NCI-H345 treated with DMSO at 0.1 percent for 48 hours (cell line): ENCODE data around the gene ZNF423.
"Not testable (repeated sequence)": the region's sequence is repeated elsewhere in the genome, so short reads cannot be mapped to it uniquely, and the experiment has no call there.

Experiments used
- DNase-seq: peaks from one replicate; lab custom pipeline; 2025; ENCODE audit not compliant: unreplicated experiment; lab: John Stamatoyannopoulos, UW

ZNF423 gene

GRCh38 chr16:49855822-49856671, at the start of gene ZNF423:
TSS of gene ZNF423 (minus strand) at chr16:49856112. CDS start at chr16:49855774, 338 bp downstream.
- no peak for DNase-seq

DNA sequence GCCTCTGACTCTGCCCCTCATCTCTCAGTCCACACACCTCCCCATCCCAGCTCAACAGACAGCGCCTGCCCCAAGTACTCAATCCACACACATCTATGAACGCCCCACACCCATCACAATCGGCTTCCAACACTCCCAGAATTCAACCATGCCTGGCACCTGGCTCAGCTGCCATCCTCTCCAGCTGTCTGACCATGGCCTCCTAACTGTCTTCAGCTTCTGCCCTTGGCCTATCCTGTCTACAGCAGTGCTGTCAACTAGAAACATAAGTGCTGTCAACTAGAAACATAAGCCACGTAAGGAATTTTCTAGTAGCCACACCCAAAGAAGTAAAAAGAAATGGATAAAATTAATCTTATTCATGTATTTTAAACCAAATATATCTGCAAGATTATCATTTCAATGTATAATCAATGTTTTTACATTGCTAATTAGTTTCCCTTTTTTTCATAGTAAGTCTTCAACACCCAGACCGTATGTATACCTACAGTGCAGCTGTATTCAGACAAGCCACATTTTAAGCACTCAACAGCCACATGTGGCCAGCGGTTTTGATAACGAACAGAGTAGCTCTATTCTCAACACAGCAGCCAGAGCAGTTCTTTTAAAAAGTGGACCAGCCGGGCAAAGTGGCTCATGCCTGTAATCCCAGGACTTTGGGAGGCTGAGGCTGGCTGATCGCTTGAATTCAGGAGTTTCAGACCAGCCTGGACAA, 48.6 kb upstream of the ZNF423 start:
- no peak for DNase-seq

GRCh38 chr16:49902908-49903307, 47.0 kb upstream of the ZNF423 start:
- DNase-seq: no peak

DNA sequence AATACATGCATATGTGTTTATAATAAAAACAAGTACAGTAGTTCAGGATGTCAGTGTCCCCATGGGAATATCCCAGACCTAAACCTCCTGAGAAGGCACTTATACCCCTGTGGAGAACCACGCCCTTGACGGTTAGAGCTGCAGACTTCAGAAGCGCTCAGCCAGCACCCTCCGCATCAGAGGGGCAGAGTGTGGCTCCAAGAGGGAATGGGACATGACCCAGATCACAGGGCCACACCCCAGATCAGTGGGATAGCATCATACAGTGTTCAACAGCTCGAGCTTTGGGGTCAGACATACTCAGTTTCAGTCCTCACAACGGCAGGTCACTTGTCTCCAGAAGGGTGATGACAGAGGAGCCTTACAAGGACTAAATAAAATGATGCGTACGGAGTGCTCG, 45.8 kb upstream of the ZNF423 start:
- DNase-seq: no peak

- no peak for DNase-seq
Observed at GRCh38 chr16:49900875-49901274, 45.0 kb upstream of the ZNF423 start.

- DNase-seq: no peak
Observed at GRCh38 chr16:49899991-49900695, 44.2 kb upstream of the ZNF423 start.

GRCh38 chr16:49896447-49896964, 40.6 kb upstream of the ZNF423 start:
- no peak for DNase-seq

GRCh38 chr16:49890876-49891275, 35.0 kb upstream of the ZNF423 start:
- DNase-seq: no peak

- no peak for DNase-seq
Observed at GRCh38 chr16:49889725-49890397, 33.9 kb upstream of the ZNF423 start.

DNA sequence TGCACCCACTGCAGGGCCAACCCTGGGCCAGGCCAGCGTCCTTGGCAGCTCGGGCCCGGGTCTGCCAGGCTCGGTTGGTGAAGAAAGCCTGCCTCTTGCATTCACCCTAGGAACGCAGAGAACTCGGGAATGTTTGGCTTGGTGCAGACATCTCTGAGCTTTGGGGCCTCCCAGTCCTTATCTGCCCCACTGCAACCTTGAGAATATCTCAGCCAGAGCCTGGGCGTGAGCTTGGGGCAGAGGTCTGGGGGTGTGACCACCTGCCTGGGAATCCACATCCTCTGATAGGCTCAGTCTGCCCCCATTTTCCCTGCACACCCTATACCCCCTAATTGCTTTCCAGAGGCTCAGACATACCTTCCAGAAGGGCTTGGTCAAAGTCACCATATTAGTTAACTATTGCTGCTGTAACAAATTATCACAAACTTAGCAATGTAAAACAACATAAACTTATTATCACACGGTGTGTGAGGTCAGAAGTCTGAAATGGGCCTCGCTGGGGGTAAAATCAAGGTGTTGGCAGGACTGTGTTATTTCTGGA, 30.7 kb upstream of the ZNF423 start:
- no peak for DNase-seq

- no peak for DNase-seq
Observed at GRCh38 chr16:49884033-49885015, 28.4 kb upstream of the ZNF423 start.

DNA sequence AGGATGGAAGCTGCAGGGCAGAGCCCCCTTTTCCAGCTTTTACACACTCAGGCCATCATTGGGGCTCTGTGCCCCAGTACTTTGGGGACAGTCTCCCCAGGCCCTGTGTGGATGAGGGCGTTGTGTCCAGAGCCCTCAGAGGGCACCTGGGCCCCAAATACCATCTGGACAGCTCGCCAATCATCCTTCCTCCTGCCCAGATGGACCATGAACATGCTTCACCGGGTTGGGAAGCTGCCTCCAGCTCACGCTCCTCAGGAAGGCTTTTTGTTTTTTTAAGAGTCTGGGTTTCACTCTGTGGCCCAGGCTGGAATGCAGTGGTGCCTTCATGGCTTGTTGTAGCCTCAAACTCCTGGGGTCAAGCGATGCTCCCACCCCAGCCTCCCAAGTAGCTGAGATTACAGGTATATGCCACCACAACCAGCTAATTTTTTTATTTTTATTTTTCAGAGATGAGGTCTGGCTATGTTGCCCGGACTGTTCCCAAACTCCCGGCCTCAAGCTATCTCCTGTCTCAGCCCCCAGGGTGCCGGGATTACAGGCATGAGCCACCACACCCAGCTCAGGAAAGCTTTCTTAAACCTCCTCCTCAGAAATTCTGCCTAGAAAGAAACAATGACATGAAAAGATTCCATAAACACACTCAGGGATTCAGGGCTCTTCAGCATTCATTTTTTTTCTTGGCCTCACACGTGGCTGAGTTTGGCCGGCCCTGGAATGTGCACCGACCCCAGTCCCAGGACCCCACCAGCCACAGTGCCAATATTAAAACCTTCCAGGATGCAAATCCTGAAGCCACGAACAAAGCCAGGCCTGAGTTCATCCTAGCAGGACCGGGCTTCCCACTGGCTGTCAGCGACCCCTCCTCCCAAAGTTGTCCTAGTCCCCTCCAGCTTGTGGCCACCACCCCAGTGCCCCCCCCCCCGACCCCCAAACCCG, 27.4 kb upstream of the ZNF423 start:
- no peak for DNase-seq

DNA sequence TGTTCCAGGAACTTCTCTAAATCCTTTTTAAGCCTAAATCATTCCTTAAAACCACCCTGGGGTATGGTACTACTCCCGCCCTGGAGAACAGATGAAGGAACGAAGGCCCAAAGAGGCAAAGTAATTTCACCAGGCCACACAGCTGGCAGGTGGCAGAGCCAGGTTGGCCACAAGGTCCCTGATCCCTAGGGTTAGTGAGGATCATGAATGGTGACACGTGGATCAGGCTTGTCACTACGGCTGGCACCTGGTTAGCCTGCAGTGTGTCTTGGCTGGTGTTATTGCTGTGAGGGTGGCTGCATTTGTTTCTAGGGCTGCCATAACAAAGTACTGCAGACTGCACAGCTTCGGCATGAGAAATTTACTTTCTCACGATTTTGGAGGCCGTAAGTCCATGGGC, 26.0 kb upstream of the ZNF423 start:
- no peak for DNase-seq

- DNase-seq: not testable (repeated sequence)
Observed at GRCh38 chr16:49878540-49878939, 22.6 kb upstream of the ZNF423 start.

DNA sequence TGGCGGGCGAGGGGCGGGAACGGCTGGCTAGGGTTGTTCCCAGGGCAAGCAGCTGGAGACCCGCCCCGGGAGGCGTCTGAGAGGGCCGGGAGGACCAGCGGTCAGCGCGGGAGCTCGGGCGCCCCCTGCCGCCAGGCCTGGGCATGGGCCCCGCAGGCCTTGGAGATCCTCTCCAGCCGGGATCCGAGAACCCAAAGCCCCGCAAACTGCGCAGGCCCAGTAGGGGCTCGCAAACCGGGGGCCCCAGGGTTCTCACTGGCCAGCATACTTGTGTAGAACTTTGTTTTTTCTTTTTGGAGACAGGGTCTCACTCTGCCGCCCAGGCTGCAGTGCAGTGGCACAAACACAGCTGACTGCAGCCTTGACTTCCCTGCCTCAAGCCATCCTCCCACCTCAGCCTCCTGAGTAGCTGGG, 20.8 kb upstream of the ZNF423 start:
- DNase-seq: no peak

DNA sequence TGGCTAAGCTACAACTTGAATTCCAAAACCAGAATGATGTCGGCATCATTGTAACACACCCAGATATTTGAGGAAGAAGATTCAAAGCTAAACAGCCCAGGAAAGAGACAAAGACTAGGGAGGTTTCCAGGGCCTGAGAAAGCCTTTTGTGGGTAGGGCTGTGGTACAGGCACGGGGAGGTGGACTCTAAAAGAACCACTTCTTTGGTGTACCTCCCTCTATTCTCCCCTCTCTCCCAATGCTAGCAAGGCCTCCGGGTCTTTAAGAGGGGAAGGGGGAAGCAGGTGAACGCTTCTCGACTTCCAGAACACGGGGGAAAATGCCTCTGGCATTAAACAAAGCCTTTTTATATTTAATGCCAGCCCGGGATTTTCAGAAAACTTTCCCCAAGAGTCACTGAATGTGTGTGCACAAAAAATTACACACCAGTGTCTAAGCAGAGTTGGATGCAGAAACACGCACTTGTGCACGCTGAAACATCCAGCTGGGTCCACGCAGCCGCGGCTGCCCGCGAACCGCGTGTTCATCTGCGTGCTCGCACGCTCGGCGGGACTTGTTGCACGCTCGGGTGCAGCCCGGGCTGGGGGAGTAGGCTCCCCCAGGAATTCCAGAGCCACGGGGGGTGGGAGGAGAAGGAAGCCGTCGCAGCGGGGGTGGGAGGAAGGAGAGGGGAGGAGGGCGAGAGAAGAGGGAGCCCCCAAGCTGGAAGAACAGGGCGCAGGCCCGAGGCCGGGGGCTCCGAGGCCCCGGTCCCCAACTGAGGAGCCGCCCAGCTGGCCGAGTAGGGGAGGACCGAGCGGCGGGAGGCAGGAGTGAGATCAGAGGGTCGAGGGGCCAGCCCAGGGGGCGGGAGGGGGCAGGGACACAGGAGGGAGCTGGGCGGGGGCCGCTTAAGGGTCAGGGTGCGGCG, 20.1 kb upstream of the ZNF423 start:
- DNase-seq: no peak

DNA sequence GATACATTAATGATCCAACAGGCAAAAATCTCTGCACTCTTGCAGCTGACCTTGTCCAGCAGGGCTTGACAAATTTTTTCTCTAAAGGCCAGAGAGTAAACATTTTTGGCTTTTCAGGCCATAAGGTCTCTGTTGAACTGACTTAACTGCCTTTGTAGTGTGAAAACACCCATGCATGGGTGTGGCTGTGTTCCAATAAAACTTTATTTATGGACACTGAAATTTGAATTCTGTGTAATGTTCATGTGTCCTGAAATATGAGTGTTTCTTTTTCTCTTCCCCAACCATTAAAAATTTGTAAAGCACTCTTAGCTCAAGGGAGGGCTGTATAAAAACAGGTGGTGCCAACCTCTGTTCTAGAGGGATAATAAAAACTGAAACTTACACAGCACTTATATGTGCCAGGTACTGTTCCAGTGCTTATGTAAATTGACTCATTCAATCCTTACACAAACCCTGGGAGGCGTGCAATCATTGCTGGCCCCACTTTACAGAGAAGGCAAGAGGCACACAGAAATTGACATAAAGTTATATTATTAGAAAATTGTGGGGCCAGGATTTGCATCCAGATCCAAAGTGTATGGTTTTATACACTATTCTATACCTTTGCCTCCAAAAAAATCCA, 18.8 kb upstream of the ZNF423 start:
- no peak for DNase-seq
